H54 (cell line): ENCODE results near the gene MAOB.

ENCODE experiments used
- DNase-seq: peaks from one replicate; pipeline ENCODE4 v3.0.0; 2011; ENCODE audit warnings: low spot score, mixed read lengths; ENCODE audit not compliant: insufficient read length
- FAIRE-seq: peaks from 3 replicates; lab custom pipeline; 2011; peaks lifted over from hg19 to GRCh38; lab: Jason Lieb, UNC
- POLR2A ChIP-seq: IDR thresholded peaks from 2 replicates; pipeline ENCODE4 v1.6.1; 2011; ENCODE audit warnings: low read depth, mild to moderate bottlenecking, low read length

The MAOB gene

DNA sequence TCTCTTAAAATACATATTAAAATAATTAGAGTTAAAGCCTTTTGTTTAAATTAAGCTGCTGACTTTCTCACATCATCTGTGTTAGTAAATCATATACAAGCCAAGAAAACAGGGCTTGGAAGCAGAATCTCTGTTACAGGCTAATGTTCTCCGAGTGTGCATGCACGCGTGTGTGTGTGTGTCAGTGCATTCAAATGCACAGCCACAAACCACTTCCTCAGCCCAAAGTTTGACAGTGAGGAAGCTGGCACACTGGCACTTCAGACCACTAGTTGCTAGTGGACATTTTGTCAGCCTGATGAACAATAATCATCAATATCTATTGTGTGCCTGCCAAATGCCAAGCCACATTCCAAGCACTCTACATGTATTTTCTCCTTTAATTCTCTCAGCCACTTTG, 5.6 kb downstream of the MAOB start:
- FAIRE-seq = no peak
- TF ChIP-seq POLR2A = no peak

GRCh38 chrX:43870758-43871419, 11.4 kb downstream of the MAOB start:
- FAIRE-seq = no peak
- no peak for DNase-seq
- no peak for TF ChIP-seq POLR2A

More for the DNA sequence above, 5.6 kb downstream of the MAOB start:
- DNase-seq = no peak

DNA sequence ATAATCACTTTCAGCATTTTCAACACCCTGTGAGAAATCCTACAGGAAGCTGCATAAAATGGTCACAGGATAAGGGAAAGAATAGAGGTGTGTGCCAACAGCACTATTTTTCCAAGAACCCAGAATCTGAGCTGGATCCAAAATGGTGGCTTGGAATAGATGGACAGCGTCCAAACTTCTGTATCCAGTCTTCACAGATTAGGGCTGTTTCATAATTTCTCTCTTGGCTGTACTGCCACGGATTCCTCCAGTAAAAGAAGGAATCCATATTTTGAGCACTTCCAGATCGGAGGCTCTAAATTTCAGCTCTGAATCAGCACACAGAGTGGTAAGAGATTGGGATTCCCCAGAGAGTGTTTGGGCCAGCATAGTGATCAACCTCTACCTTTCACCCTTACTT, 12.2 kb downstream of the MAOB start:
- no peak for DNase-seq
- FAIRE-seq = no peak
- no peak for TF ChIP-seq POLR2A

DNA sequence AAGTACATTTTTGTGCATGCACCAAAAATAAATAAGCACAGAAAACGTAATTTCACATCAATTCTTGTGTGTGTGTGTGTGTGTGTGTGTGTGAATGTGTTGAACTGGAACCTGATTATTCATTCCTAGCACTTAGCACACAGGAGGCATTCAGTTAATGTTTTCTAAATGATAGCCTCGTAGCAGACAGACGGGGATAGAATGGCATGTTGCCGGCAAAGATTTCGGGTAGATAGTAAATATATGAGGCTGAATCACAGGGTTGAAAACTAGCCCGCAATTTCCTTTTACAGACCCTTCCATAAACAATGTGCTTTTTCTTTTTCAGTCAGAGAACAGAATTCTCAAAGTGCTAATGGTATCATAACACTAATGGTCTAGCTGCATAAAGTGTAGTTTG, 13.5 kb downstream of the MAOB start:
- no peak for FAIRE-seq
- no peak for TF ChIP-seq POLR2A
- no peak for DNase-seq

DNA sequence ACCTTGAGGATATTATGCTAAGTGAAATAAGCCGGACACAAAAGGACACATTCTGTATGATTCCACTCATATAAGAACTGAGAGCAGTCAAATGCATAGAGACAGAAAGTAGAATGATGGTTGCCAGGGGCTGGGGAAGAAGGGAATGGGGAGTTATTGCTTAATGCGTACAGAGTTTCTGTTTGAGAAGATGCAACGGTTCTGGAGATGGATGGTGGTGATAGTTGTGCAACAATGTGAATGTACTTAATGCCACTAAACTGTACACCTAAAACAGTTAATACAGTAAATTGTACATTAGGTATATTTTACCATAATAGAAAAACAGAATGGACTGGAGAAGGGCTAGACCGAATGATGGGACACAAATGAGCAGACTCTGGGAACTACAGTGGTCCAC, 15.8 kb downstream of the MAOB start:
- FAIRE-seq = no peak
- no peak for DNase-seq
- TF ChIP-seq POLR2A = no peak

- no peak for TF ChIP-seq POLR2A
- FAIRE-seq = no peak
These were observed 16.5 kb downstream of the MAOB start for GRCh38 chrX:43865791-43866190.

GRCh38 chrX:43862434-43862833, 19.8 kb downstream of the MAOB start:
- DNase-seq (no peak), FAIRE-seq (no peak)
- no peak for TF ChIP-seq POLR2A

More at GRCh38 chrX:43865791-43866190, 16.5 kb downstream of the MAOB start:
- no peak for DNase-seq

GRCh38 chrX:43861750-43862149, 20.5 kb downstream of the MAOB start:
- DNase-seq = no peak
- TF ChIP-seq POLR2A = no peak
- no peak for FAIRE-seq

DNA sequence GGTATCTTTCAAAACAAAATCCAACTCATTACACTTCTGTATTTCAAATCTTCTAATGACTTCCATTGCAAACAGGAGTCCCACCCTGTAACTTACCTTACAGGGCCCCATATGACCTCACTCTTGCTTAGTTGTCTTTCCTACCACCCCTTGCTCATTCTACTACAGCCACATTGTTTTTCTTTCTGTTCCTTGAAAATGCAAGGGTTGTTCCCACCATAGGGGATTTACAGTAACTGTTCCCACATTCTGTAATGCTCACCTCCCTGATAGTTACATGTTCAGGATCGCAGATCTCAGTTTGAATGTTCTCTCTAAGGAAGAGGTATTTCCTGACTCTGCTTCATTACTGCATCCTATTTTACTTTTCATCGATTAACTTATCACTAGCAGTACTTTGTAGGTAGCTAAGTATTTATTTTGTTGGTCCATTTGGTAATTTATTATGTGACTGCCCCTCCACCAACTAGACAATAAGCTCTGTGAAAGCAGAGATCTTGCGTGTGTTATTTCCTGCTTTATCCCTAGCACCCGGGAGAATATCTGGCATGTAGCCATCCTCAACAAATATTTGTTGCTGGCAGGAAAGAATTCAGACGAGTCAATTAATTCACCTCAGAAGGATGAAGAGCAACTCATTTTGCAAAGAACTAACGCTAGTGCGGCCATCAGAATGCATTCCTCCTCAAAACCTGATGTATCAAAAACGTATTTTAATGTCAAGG, 21.4 kb downstream of the MAOB start:
- no peak for DNase-seq
- no peak for FAIRE-seq
- TF ChIP-seq POLR2A = no peak

GRCh38 chrX:43853225-43853828, 28.9 kb downstream of the MAOB start:
- no peak for FAIRE-seq
- no peak for DNase-seq
- TF ChIP-seq POLR2A = no peak

GRCh38 chrX:43850629-43851028, 31.6 kb downstream of the MAOB start:
- DNase-seq = no peak
- TF ChIP-seq POLR2A = no peak
- FAIRE-seq = no peak

DNA sequence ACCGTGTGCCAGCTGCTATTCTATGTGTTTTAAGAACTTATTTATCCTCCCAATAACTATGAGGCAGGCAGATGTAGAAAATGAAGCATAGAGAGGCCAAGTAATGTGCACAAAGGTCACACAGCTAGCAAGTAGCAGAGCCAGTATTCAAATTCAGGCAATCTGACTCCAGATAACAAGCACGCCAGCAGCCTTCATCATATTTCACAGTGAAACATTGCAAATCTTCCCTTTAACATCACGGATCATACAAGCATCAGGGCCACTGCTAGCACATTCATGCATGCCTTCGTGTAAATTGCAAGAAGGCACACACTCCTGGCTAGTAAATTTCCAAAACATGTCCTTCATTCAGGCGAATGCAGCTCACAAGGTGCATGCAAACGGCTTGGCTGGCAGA, 33.1 kb downstream of the MAOB start:
- TF ChIP-seq POLR2A = no peak
- FAIRE-seq = no peak
- no peak for DNase-seq

DNA sequence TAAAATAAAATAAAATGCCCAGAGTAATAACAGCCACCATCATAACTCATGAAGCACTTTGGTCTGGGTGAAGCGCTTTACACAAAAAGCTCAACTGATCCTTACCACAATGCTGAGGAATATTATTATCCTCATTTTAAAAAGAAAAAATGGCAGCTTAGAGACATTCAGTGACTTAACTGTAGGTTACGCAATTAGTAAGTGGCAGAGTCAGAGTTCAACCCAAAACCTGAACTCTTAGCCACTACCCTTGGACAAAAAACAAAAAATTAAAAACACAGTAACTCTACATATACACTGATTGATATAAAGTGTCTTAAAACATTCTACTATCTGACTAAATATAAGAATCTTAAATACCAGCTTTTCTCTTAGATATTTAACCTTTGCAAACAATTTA, 34.9 kb downstream of the MAOB start:
- FAIRE-seq (no peak), DNase-seq (no peak)
- no peak for TF ChIP-seq POLR2A

DNA sequence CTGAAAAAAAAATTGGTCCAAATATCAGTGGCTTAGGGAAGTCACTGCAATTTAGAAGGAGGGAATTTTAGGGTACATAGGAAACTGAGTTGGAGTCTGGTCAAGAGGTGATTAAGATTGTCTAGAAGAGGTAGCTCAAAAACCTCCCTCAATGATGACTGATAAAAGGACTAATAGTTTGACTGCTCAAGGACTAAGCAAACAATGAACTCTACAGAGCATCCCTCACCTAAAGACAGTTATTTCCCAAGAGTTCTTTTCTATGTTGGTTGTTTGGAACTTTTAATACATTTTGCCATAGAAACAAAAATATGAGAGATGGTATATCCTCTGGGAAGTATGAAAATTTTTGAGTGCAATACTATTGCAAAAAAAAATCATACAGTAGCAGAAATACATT, 35.7 kb downstream of the MAOB start:
- FAIRE-seq = no peak
- TF ChIP-seq POLR2A = no peak
- DNase-seq = no peak
